ENCODE measurements around the gene PPT2. TPM values are rescaled to one million over a fixed set of nuclear protein-coding genes. Genes with fewer than 3 reads are reported as not detected.
A peak's percentile ranks its signal among the peaks of the same experiment; 100 is the strongest.
"Not testable (repeated sequence)": the region's sequence is repeated elsewhere in the genome, so short reads cannot be mapped to it uniquely, and the experiment has no call there.

The PPT2 gene
- polyA plus RNA-seq, 2 of the 4 experiments (the other 2 are of a cell fraction) = 9.3 to 11.7 TPM

DNA sequence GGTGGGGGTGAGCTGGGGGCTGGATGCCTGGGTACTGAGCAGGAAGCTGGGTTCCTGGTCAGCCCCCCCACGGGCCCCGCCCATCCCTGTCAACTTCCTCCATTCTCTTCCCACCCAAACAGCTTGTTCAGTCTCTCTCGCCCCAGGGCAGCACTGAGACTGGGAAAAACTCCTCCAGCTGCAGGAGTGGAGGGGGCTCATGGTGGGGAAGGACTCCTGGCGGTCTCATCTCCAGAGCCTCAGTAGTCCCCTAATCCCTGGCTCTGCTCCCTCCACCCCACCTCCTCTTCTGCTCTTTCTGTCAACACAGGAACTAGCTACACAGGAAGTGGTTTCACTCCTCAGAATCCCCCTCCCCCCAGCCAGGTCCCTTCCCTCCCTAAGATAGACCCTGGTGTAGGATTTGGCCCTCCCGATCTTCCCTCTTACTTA, 38.7 kb downstream of the PPT2 start, which contains the start of gene GPSM3:
TSS of gene GPSM3 (minus strand) at position 36 of the 432 bp plus-strand sequence. CDS start 130 bp downstream, outside the sequence.
- CTCF ChIA-PET = interaction anchor here (0.6 to 2.3 kb wide), 4 partner anchors 38 to 164 kb away, joined by 3 to 10 read pairs (median 4); no protein-coding TSS in a partner anchor
- H3K4me1 ChIP-seq = peaks cover 39% of the 10 kb centered on the region

DNA sequence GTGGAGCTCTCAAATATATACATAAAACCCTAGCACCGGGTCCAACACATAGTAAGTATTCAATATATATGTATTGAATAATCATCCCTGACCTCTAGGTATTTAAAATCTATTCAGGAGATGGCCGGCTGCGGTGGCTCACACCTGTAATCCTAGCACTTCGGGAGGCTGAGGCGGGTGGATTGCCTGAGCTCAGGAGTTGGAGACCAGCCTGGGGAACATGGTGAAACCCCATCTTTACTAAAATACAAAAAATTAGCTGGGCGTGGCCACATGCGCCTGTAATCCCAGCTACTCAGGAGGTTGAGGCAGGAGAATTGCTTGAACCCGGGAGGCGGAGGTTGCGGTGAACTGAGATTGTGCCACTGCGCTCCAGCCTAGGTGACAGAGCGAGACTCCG, 39.2 kb downstream of the PPT2 start:
- H3K4me1 ChIP-seq = peaks cover 39% of the 10 kb centered on the region
- DNase-seq (ENCODE audit: low read depth in 1 of 2, low spot score in 1 of 2); H3K4me2 ChIP-seq; POLR2A ChIA-PET; ATAC-seq; H3K4me3 ChIP-seq; H3K9me3 ChIP-seq; H3K27ac ChIP-seq; FAIRE-seq: not testable (repeated sequence)
- 86% methylated on average over 9 of the region's 13 CpGs for WGBS (ENCODE audit: missing lambda C conversion rate)
- CTCF ChIA-PET = interaction anchor here (1.2 to 2.3 kb wide), 2 partner anchors 68 to 75 kb away, joined by 4 to 10 read pairs; no protein-coding TSS in a partner anchor

More for the DNA sequence above, 38.7 kb downstream of the PPT2 start, which contains the start of gene GPSM3:
- WGBS (ENCODE audit: missing lambda C conversion rate) = 77% methylated on average over 5 of the region's 5 CpGs
- Histone ChIP-seq H3K4me2 (peak within 1 kb of the TSS; percentile 23; the same call in 1 of the 3 replicates), H3K27ac (peak within 1 kb of the TSS; percentile 30 to 100; a peak in 4 of 6 replicates), H3K9me3 (no peaks in the 10 kb centered on the region), H3K4me3 (no peak within 1 kb of the TSS)
- no peak for ATAC-seq
- POLR2A ChIA-PET = no interaction called here
- DNase-seq (ENCODE audit: low read depth in 1 of 2, low spot score in 1 of 2) = no peak
- FAIRE-seq = no peak
- TF ChIP-seq, protein P1, sequence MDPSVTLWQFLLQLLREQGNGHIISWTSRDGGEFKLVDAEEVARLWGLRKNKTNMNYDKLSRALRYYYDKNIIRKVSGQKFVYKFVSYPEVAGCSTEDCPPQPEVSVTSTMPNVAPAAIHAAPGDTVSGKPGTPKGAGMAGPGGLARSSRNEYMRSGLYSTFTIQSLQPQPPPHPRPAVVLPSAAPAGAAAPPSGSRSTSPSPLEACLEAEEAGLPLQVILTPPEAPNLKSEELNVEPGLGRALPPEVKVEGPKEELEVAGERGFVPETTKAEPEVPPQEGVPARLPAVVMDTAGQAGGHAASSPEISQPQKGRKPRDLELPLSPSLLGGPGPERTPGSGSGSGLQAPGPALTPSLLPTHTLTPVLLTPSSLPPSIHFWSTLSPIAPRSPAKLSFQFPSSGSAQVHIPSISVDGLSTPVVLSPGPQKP (IDR thresholded peaks at IDR 0.05; ENCODE audit: low read depth, low read length) = no peak
- no peak for TF ChIP-seq CEBPB (IDR thresholded peaks at IDR 0.05)
- TF ChIP-seq, protein P2, sequence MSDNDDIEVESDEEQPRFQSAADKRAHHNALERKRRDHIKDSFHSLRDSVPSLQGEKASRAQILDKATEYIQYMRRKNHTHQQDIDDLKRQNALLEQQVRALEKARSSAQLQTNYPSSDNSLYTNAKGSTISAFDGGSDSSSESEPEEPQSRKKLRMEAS (IDR thresholded peaks at IDR 0.05) = no peak

DNA sequence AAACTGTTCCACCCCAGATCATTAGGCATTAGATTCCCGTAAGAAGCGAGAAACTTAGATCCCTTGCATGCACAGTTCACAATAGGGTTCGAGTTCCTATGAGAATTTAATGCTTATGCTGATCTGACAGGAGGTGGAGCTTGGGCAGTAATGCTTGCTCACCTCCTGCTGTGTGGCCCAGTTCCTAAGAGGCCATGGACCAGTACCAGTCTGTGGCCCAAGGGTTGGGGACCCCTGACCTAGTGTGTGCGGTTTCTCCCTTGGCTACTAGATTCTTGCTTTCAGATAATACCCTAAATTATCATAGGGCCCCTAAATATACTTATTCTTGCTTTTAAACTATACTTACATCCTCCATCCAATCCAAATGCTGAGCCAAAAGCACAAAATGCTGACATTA, 40.4 kb downstream of the PPT2 start:
- ChIA-PET POLR2A (interaction anchor here (0.5 kb wide), 1 partner anchor 600 kb away, joined by 3 read pairs; no protein-coding TSS in a partner anchor), CTCF (interaction anchor here (0.7 to 2.2 kb wide), 3 partner anchors 12 to 76 kb away, joined by 6 to 17 read pairs (median 8); no protein-coding TSS in a partner anchor)
- no peak for FAIRE-seq
- no peaks in the 10 kb centered on the region for H3K9me3 ChIP-seq
- ATAC-seq = no peak
- peak overlapping the region in 1 of 2 experiments; percentile 92; a peak in 3 of 6 replicates for H3K27ac ChIP-seq
- 85% methylated on average over 4 of the region's 4 CpGs for WGBS (ENCODE audit: missing lambda C conversion rate)
- H3K4me1 ChIP-seq = peaks cover 29% of the 10 kb centered on the region
- TF ChIP-seq CHD2 (IDR thresholded peaks at IDR 0.05; ENCODE audit: low read length, partially characterized antibody) (no peak), CHD4 (IDR thresholded peaks at IDR 0.05; ENCODE audit: borderline replicate concordance) (no peak), HOXA7 (CRISPR knock-in tag; IDR thresholded peaks at IDR 0.05) (no peak), RARB (CRISPR knock-in tag; IDR thresholded peaks at IDR 0.05) (no peak), BHLHE40 (IDR thresholded peaks at IDR 0.05; ENCODE audit: low read depth, low read length) (no peak), KDM5A (IDR thresholded peaks at IDR 0.05) (no peak), MAFK (IDR thresholded peaks at IDR 0.05; ENCODE audit: partially characterized antibody) (no peak)
- TF ChIP-seq, protein P3, sequence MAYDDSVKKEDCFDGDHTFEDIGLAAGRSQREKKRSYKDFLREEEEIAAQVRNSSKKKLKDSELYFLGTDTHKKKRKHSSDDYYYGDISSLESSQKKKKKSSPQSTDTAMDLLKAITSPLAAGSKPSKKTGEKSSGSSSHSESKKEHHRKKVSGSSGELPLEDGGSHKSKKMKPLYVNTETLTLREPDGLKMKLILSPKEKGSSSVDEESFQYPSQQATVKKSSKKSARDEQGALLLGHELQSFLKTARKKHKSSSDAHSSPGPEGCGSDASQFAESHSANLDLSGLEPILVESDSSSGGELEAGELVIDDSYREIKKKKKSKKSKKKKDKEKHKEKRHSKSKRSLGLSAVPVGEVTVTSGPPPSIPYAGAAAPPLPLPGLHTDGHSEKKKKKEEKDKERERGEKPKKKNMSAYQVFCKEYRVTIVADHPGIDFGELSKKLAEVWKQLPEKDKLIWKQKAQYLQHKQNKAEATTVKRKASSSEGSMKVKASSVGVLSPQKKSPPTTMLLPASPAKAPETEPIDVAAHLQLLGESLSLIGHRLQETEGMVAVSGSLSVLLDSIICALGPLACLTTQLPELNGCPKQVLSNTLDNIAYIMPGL (CRISPR knock-in tag; IDR thresholded peaks at IDR 0.05; ENCODE audit: borderline replicate concordance) = no peak
- no peak overlapping the region for H3K4me3 ChIP-seq
- H3K4me2 ChIP-seq = peak overlapping the region; percentile 91; the same call in 2 of the 3 replicates
- no peak for DNase-seq (ENCODE audit: low read depth in 1 of 2, low spot score in 1 of 2)

DNA sequence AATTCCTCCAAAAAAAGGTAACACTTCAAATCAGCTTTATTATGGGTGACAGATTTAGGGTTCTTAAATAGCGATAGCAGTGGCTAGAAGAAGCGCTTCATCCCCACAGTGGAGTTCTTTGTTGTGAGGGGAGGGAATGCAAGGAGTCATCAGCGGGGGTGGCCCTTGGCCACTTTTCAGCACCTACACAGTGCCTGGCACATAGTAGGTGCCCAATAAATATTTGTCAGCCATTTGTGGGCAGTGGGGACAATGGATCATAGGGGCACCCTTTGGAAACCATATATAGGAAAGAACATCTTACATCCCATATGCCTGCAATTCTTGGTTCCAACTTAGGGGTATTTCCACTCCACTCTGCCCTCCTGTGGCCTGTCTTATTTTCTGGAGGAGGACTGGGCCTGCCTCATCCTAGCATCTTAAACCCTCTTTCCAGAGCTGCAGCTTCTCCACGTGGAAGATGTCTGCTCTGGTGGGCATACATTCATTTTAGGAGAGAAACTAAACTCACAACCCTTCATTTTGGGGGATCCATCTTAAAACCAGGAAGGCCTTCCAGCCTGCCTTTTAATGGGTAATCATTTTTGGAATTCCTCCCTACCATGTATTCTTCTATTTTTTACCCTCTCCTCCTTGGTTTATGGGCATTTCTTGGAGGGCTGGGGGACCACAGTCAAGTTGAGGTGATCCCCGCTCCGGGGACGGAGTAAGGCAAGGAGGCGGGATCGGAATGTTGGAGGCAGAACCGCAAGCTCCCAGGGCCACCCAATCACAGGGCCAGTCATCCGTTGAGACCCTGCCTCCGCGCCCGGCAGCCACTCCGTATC, 41.1 kb downstream of the PPT2 start:
- Histone ChIP-seq H3K4me1 (peaks cover 29% of the 10 kb centered on the region), H3K4me2 (peak overlapping the region; percentile 91), H3K4me3 (peak overlapping the region; percentile 53), H3K27ac (peak overlapping the region; percentile 90 to 92), H3K9me3 (no peaks in the 10 kb centered on the region)
- ChIA-PET POLR2A (interaction anchor here (0.5 to 1.7 kb wide), 14 partner anchors 9 to 1112 kb away, joined by 3 to 24 read pairs (median 4); partner anchors contain the start of genes AGPAT1, ATF6B and FKBPL), CTCF (interaction anchor here (0.6 to 2.2 kb wide), 13 partner anchors 8 to 77 kb away, joined by 3 to 17 read pairs (median 4); partner anchors contain the start of genes EGFL8 and FKBPL)
- ATAC-seq = peak; percentile 91 to 95
- peak; percentile 44 to 66 for DNase-seq (ENCODE audit: low read depth in 1 of 2, low spot score in 1 of 2)
- 25% methylated on average over 10 of the region's 15 CpGs for WGBS (ENCODE audit: missing lambda C conversion rate)
- FAIRE-seq = no peak
- TF ChIP-seq, protein P4, sequence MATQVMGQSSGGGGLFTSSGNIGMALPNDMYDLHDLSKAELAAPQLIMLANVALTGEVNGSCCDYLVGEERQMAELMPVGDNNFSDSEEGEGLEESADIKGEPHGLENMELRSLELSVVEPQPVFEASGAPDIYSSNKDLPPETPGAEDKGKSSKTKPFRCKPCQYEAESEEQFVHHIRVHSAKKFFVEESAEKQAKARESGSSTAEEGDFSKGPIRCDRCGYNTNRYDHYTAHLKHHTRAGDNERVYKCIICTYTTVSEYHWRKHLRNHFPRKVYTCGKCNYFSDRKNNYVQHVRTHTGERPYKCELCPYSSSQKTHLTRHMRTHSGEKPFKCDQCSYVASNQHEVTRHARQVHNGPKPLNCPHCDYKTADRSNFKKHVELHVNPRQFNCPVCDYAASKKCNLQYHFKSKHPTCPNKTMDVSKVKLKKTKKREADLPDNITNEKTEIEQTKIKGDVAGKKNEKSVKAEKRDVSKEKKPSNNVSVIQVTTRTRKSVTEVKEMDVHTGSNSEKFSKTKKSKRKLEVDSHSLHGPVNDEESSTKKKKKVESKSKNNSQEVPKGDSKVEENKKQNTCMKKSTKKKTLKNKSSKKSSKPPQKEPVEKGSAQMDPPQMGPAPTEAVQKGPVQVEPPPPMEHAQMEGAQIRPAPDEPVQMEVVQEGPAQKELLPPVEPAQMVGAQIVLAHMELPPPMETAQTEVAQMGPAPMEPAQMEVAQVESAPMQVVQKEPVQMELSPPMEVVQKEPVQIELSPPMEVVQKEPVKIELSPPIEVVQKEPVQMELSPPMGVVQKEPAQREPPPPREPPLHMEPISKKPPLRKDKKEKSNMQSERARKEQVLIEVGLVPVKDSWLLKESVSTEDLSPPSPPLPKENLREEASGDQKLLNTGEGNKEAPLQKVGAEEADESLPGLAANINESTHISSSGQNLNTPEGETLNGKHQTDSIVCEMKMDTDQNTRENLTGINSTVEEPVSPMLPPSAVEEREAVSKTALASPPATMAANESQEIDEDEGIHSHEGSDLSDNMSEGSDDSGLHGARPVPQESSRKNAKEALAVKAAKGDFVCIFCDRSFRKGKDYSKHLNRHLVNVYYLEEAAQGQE (IDR thresholded peaks at IDR 0.05) = no peak
- no peak for TF ChIP-seq ZNF302 (CRISPR knock-in tag; IDR thresholded peaks at IDR 0.05)
- no peak for TF ChIP-seq NR3C1 (IDR thresholded peaks at IDR 0.05)
- TF ChIP-seq, protein P5, sequence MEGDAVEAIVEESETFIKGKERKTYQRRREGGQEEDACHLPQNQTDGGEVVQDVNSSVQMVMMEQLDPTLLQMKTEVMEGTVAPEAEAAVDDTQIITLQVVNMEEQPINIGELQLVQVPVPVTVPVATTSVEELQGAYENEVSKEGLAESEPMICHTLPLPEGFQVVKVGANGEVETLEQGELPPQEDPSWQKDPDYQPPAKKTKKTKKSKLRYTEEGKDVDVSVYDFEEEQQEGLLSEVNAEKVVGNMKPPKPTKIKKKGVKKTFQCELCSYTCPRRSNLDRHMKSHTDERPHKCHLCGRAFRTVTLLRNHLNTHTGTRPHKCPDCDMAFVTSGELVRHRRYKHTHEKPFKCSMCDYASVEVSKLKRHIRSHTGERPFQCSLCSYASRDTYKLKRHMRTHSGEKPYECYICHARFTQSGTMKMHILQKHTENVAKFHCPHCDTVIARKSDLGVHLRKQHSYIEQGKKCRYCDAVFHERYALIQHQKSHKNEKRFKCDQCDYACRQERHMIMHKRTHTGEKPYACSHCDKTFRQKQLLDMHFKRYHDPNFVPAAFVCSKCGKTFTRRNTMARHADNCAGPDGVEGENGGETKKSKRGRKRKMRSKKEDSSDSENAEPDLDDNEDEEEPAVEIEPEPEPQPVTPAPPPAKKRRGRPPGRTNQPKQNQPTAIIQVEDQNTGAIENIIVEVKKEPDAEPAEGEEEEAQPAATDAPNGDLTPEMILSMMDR (IDR thresholded peaks at IDR 0.05) = peak; percentile 51
- TF ChIP-seq RAD21 (conservative IDR thresholded peaks at IDR 0.05 in 1 of 2, IDR thresholded peaks at IDR 0.05 in 1 of 2) = 0 out of 5 replicates have a peak, but pooled peaks of 1 of the 2 experiments have one; percentile 29
- 0 out of 5 replicates have a peak, but pooled peaks of 1 of the 2 experiments have one; percentile 3 for TF ChIP-seq JUN (IDR thresholded peaks at IDR 0.05)
- TF ChIP-seq POLR2A (IDR thresholded peaks at IDR 0.05; ENCODE audit: low read length) = peak; percentile 56

Measured in A549 (cell line).